ENCODE data around the gene PRSS50.

- no peak for TF ChIP-seq CTCF (IDR thresholded peaks at IDR 0.05 in 4 of 5, conservative IDR thresholded peaks at IDR 0.05 in 1 of 5)
- no peak for TF ChIP-seq POLR2A (IDR thresholded peaks at IDR 0.05)
Observed at GRCh38 chr3:46669191-46669999, 48.3 kb downstream of the PRSS50 start.

Measured in gastrocnemius medialis (tissue), 4 donors.